ENCODE results near the gene KAT2A.

Gene KAT2A

GRCh38 chr17:42090964-42091790, 30.0 kb downstream of the KAT2A start:
- no peak for DNase-seq

GRCh38 chr17:42088736-42089135, 32.4 kb downstream of the KAT2A start:
- DNase-seq: no peak

GRCh38 chr17:42087736-42088705, 33.1 kb downstream of the KAT2A start:
- no peak for DNase-seq

GRCh38 chr17:42087042-42087701, 34.0 kb downstream of the KAT2A start:
- DNase-seq: no peak

- DNase-seq: no peak
Measured at GRCh38 chr17:42081516-42082129, 39.5 kb downstream of the KAT2A start.

GRCh38 chr17:42079541-42079940, 41.6 kb downstream of the KAT2A start:
- DNase-seq: no peak

- DNase-seq: no peak
Measured at GRCh38 chr17:42078396-42079043, 42.6 kb downstream of the KAT2A start.

GRCh38 chr17:42077755-42078154, 43.4 kb downstream of the KAT2A start:
- DNase-seq: no peak

- no peak for DNase-seq
Measured at GRCh38 chr17:42076797-42077559, 44.2 kb downstream of the KAT2A start.

- no peak for DNase-seq
Measured at GRCh38 chr17:42075789-42076188, 45.4 kb downstream of the KAT2A start.

GRCh38 chr17:42072323-42073187, 48.6 kb downstream of the KAT2A start:
- no peak for DNase-seq

GRCh38 chr17:42071810-42072209, 49.4 kb downstream of the KAT2A start:
- no peak for DNase-seq

GRCh38 chr17:42068979-42069378, 52.2 kb downstream of the KAT2A start:
- DNase-seq: no peak

- DNase-seq: peak; percentile 48 to 68
Measured at GRCh38 chr17:42067371-42068091, 53.6 kb downstream of the KAT2A start.

GRCh38 chr17:42065201-42065600, 56.0 kb downstream of the KAT2A start:
- DNase-seq: no peak
